PFSK-1 (cell line): ENCODE data around the gene HPCAL4.

Experiments
- FOXP2 ChIP-seq: optimal IDR thresholded peaks from 2 replicates; pipeline ENCODE3; 2011; ENCODE audit warnings: borderline replicate concordance, control low read depth, inconsistent platforms; ENCODE audit not compliant: insufficient read depth; ENCODE audit errors: extremely low read length, extremely low read depth
- POLR2AphosphoS5 ChIP-seq: IDR thresholded peaks from 2 replicates; pipeline ENCODE4 v1.6.1; 2012; ENCODE audit warnings: low read depth, mild to moderate bottlenecking, control low read depth, low read length, moderate library complexity
- SIN3A ChIP-seq: IDR thresholded peaks from 2 replicates; pipeline ENCODE4 v1.6.1; 2012; ENCODE audit warnings: mild to moderate bottlenecking, low read length, moderate library complexity, borderline replicate concordance; ENCODE audit not compliant: insufficient read depth
- TAF1 ChIP-seq: IDR thresholded peaks from 2 replicates; pipeline ENCODE4 v1.6.1; 2012; ENCODE audit warnings: low read length, control low read depth, borderline replicate concordance; ENCODE audit not compliant: insufficient read depth
- TF ChIP-seq, protein P1 (sequence below), 2 experiments: IDR thresholded peaks; 2 replicates each; pipeline versions ENCODE4 v1.6.1 to v1.8.0; 2011 to 2012; ENCODE audit warnings: low read depth in 2 of 2, low read length in 2 of 2, control low read depth in 1 of 2, inconsistent platforms in 1 of 2, mild to moderate bottlenecking in 1 of 2, moderate library complexity in 1 of 2; ENCODE audit not compliant: insufficient read depth in 1 of 2

The HPCAL4 gene

GRCh38 chr1:39632682-39633417 lies 58.4 kb downstream of the HPCAL4 start:
- no peak for TF ChIP-seq FOXP2
- TF ChIP-seq SIN3A, result no peak
- TF ChIP-seq POLR2AphosphoS5, result no peak
- TF ChIP-seq, protein P1, sequence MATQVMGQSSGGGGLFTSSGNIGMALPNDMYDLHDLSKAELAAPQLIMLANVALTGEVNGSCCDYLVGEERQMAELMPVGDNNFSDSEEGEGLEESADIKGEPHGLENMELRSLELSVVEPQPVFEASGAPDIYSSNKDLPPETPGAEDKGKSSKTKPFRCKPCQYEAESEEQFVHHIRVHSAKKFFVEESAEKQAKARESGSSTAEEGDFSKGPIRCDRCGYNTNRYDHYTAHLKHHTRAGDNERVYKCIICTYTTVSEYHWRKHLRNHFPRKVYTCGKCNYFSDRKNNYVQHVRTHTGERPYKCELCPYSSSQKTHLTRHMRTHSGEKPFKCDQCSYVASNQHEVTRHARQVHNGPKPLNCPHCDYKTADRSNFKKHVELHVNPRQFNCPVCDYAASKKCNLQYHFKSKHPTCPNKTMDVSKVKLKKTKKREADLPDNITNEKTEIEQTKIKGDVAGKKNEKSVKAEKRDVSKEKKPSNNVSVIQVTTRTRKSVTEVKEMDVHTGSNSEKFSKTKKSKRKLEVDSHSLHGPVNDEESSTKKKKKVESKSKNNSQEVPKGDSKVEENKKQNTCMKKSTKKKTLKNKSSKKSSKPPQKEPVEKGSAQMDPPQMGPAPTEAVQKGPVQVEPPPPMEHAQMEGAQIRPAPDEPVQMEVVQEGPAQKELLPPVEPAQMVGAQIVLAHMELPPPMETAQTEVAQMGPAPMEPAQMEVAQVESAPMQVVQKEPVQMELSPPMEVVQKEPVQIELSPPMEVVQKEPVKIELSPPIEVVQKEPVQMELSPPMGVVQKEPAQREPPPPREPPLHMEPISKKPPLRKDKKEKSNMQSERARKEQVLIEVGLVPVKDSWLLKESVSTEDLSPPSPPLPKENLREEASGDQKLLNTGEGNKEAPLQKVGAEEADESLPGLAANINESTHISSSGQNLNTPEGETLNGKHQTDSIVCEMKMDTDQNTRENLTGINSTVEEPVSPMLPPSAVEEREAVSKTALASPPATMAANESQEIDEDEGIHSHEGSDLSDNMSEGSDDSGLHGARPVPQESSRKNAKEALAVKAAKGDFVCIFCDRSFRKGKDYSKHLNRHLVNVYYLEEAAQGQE (IDR thresholded peaks at IDR 0.05; ENCODE audit: insufficient read depth in 1 of 2, low read depth in 2 of 2, low read length in 2 of 2), result no peak
- no peak for TF ChIP-seq TAF1

- TF ChIP-seq POLR2AphosphoS5 (no peak), SIN3A (no peak), FOXP2 (no peak), TAF1 (no peak)
- TF ChIP-seq, protein P1 (IDR thresholded peaks at IDR 0.05; ENCODE audit: insufficient read depth in 1 of 2, low read depth in 2 of 2, low read length in 2 of 2), result no peak
Observed at GRCh38 chr1:39632323-39632681, 58.9 kb downstream of the HPCAL4 start.

DNA sequence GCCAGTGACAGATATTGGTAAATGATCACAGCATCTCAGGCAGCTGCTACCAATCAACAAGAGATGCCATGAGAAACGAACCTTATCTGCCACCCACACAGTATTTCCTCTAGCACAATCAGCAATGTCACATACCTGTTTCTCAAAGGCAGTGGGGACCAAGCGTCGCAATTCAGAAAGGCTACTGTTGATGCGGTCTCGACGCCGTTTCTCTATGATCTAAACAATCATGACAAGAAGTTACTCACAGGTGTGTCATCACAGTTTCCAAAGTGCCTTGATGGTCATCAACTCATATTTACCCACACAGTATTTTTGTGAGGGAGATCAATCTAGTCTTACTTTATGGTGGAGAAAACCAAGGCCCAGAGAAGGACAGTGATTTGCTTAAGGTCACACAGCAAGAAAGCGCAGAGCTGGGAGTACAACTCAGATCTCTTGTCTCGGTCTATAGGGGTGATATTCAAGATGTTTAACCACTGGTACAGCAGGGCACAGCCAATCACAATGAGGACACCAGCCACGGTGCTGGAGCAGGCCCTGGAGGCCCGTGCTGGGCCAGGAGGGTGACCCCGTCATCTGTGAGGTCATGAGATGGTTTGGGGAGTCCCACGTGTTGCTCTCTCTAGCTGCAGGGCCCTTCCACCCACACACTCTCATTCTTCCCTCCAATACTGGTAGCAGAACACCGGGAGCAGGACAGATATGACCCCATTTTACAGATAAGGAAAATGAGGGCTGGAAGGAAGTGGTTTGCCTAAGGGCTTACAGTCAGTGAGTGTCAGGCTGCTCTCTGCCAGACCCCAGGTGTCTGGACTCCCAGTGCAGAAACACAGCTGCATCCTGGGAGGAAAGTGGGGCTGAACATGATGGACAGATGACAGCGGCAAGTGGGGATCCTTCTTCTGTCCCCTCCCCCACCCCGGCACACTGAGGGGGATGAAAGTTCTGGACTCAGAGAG lies 59.6 kb downstream of the HPCAL4 start:
- TF ChIP-seq FOXP2, result no peak
- TF ChIP-seq POLR2AphosphoS5, result no peak
- no peak for TF ChIP-seq SIN3A
- TF ChIP-seq, protein P1 (IDR thresholded peaks at IDR 0.05; ENCODE audit: insufficient read depth in 1 of 2, low read depth in 2 of 2, low read length in 2 of 2), result no peak
- TF ChIP-seq TAF1, result no peak

DNA sequence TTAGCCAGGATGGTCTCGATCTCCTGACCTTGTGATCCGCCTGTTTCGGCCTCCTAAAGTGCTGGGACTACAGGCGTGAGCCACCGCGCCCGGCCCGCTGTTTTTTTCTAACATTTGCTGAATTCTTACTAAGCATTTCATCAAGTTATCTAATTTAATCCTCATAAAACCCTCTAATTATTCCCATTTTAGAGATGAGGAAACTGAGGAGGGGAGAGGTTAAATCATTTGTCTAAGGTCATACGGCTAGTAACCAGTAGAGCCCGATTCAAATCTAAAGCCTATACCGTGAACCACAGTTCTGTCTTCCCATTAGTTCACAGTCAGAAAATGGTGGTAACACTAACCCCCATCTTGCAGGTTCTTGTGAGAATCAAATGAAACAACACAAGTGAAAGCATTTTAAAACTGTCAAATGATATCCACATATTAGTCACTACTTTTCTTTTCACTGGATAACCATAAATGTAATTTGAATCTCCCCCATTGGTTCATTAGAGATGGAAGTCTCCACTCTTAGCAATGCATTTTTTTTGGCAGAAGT lies 62.4 kb downstream of the HPCAL4 start:
- no peak for TF ChIP-seq POLR2AphosphoS5
- no peak for TF ChIP-seq SIN3A
- no peak for TF ChIP-seq TAF1
- no peak for TF ChIP-seq FOXP2
